ENCODE measurements around the gene ROR1.

Gene ROR1

DNA sequence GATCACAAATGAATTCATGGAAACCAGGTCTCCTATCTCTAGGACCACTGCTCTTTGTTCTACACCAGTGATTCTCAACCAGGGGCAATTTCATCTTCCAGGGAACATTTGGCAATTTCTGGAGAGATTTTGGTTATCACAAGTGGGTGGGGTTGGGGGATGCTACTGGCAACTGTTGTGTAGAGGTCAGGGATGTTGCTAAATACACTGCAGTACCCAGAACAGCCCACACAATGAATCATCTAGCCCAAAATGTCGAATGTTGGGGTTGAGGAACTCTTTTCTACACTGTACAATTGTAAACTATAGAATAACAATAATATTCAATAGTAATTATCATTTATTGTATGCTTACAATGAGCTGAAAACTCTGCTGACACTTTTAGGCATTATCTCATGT is 373.9 kb downstream of the ROR1 start:
- no peak for DNase-seq (ENCODE audit: low read depth)

DNA sequence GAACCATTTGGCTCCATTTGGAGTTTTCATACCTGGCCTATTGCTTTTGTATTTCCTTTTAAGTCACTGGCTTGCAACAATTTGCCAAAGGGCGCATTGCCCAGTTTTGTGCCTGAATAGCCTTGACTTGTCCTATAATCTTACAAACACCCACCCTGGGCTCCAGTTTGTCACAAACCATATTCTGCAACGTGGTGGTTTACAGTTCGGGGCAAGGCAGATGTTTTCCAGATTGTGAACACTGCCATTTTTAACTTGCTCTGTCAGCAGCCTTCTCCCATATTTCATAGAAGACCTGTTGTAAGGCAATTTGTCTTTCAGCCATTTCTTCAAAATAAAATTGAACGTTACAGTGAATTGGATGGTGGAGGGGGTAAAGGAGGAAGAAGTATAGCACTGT is 376.4 kb downstream of the ROR1 start:
- DNase-seq (ENCODE audit: low read depth) = no peak

DNA sequence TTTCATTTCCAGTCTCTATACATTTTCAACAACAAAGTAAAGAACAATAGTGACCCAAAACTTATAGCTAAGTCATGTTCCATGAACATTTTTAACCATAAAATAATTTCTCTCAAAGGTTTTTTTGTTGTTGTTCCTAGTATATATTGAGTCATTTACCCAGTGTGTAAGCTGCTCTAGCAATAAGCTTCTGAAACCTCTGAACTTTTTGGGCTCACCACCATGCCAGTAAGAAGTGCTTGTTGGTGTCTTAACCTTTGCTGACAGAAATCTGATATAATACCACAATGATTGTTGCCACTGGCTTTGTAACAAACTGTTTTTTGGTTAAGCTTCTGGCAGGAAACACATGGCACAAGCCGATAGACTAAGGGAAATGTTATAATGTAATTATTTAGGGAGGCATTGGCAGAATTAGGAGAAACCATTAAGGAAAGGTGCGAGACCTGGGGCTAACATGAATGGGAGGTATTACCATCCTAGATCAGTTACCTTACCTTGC is 377.0 kb downstream of the ROR1 start:
- no peak for DNase-seq (ENCODE audit: low read depth)

DNA sequence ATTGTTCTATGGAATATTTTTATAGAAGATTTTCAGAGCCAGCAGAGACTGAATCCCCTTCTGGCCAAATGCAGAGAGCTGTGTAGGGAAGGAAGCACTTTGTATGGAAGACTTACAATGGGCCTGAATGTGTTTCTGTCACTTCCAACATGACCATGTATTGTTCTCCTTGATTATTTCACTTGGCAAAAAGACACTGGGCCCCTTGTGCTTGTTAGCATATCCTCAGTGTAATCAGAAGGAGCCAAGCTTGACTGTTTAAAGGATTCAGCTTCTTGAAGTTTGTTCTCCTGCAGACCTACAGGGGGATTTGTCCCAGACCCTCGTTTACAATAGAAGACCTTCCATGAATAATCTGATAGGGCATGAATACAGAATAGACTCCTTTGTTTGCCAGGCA is 381.5 kb downstream of the ROR1 start:
- no peak for DNase-seq (ENCODE audit: low read depth)

DNA sequence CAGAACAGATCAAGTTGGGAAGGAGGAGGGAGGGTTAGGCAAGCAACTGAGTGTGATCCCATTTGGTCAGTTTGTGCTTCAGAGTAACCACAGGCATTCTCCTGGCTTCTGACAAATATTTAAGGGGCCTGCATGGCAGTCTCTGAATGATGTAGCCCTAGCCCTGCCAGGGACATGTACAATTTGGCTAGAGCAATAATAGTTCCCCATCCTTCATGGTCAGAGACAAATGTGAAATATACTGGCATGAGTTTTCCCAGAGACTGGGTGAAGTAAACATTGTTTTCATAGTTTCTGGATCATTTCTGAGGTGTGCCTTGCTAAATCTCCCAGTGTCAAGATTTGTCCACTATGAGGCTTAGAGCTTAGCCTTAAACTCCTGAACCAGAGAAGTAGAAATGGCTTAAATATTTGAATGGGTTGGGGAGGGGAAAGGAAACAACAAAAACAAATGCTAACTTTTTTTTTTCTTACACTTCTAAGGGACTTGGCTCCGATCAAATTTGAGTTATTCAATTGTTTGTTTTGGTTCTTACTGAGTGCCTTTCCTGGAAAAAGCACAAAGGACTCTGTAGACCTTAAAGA is 387.6 kb downstream of the ROR1 start:
- DNase-seq (ENCODE audit: low read depth) = no peak

DNA sequence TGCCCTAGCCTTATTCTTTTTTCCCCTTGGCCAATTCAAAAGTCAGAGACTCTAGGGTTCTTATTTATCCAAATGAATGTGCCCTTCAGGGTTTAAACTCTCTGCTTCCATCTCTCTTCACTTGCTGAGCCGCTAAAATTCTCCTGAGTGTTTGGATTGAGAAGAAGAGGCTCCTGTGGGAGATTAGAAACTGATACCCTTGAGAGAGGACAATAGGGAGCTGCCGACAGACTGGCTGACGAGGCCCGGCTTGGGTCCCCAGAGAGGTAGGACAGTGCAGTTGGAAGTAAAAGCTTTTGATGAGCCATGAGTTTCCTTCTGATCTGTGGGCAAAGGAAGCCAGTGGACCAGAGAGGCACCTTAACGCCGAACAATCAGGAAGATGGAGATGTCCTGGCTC is 388.3 kb downstream of the ROR1 start:
- no peak for DNase-seq (ENCODE audit: low read depth)

DNA sequence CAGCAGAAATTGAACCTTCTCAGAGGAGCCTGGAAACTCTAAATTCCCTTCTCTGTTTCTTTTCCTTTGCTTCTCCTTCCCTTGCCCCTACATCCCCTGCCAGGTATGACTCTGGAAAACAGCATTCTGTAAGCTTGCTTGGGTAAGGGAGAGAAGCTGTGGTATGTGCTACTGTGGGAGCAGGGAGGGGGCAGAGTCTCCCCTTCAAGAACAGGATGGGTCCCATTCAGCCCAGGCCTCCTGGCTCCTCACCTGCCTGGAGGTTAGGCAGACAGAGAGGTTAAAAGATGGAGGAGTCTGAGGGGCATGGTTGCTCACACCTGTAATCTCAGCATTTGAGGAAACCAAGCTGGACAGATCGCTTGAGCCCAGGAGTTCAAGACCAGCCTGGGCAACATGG is 389.0 kb downstream of the ROR1 start:
- DNase-seq (ENCODE audit: low read depth) = no peak

DNA sequence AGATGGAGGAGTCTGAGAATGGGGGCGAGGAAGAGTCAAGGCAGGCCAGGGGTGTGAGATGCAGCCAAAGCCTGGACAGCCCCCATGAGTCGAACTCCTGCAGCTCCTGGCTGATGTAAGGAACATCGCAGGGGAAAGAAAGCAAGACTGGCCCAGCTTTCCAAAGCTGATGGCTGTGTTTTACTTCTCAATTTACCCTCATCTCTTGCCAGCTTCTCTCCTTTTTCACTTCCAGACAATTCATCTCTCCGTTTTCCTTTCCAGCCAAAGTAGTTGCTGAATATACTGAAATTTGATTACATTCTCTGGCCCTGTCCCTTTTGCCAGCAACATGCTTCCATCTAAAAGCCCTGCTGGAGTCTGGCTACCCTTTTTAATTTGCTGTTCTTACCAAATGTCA is 389.6 kb downstream of the ROR1 start:
- no peak for DNase-seq (ENCODE audit: low read depth)

DNA sequence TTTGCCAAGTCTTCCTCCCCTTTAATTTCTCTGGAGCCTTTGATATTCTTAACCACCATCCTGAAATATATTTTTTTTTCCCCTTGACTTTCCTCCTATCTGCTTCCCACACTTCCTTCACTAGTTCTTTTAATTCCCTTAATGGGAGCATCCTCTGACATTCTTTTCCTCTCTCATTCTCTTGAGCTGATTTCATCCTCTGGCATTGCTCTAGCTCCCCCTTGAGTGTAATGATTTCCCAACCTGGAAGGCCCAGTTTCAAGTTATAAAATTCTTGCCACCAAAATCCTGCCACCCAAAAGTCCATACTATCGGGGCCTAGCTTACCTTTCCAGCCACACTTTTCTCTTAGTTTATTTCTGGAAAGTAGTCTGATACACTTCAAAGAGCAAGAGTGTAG is 390.2 kb downstream of the ROR1 start:
- no peak for DNase-seq (ENCODE audit: low read depth)

DNA sequence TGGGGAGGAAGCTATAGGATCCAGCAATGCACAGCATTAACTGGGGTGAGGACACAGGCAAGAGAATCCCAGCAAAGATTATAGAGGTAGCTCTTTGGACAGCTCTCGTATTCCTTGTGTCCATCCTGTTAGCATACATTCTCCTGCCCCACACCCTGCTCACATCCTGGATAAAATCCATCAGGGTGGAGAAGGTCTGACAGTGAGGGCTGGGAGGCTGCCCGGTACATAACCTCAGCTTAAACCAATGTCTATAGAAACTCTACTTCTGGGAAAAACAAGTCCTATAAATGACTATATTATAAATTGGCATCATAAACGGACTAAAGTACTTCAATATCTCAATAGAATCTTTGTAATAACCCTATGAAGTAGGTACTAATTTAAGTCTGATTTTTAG is 392.8 kb downstream of the ROR1 start:
- DNase-seq (ENCODE audit: low read depth) = no peak

DNA sequence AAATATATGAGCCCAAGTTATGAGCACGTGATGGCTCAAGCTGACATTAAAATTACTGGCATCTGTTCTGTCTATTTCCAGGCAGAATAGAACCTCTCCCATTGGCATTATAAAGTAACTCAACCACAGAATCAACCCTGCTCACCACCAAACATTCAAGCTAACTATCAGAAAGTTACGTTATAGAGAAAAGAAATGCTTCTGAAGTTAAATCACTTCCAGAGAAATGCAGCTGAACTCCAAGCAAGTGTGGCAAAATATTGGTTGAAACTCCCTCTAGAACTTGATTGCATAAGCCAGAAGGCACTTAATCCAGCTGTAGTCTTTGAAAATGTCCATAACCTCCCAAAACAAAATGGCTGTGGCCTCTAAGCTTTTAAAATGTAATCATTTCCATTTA is 393.4 kb downstream of the ROR1 start:
- no peak for DNase-seq (ENCODE audit: low read depth)

DNA sequence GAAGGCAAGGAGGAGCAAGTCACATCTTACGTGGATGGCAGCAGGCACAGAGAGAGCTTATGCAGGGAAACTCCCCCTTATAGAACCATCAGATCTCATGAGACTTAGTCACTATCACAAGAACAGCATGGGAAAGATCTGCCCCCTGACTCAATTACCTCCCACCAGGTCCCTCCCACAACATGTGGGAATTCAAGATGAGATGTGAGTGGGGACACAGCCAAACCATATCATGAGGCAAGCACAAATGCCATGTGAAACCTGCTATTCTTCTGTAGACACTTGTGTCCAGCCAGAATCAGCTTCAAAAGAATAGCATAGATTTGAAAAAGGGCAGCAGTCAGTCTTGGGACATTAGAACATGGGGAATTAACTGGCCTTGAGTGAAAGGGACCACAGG is 397.4 kb downstream of the ROR1 start:
- DNase-seq (ENCODE audit: low read depth) = no peak

DNA sequence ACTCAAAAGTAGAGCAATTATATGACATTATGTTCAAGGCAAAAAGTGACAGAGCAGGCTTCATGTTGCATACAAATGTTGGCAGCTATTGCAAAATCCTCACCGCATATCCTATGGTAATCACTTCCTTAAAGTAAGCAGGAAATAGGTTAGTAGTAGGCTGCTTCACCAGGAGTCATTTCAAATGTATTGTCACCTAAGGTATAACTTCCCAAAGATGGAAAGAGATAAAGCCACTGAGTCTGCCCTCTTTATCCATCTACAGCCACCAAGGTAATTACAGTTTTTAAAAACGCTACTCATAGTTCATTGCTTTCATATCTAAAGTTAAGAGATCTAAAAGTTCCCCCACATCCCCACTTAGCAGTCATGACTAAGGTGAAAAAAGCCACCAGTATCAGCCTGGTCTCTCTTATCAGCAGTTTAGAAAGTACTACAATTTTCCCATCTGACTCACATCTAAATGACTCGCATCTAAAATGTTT is 398.0 kb downstream of the ROR1 start:
- DNase-seq (ENCODE audit: low read depth) = no peak

DNA sequence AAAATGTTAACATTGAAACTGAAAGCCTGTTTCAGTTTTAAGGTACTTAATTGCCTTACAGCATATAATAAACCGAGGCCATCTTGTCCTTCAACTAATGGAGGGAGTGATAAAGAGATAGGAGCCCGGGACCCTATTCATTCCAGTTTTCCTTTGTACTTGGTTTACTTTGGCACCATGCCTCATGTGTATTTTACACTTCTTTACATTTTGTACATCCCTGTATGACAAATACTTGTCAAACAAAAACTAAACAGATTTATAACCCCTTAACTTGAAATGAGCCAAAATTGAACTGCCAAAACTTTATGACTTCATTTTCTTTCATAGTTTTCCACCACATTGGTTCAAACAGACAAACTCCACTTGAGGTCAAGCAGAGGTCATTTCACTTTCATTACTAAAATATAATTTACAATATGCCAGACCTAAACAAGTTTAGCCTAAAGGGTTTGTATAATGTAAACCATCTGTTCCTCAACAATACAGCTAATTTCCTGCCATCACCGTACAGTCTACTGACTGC is 398.7 kb downstream of the ROR1 start:
- DNase-seq (ENCODE audit: low read depth) = no peak

DNA sequence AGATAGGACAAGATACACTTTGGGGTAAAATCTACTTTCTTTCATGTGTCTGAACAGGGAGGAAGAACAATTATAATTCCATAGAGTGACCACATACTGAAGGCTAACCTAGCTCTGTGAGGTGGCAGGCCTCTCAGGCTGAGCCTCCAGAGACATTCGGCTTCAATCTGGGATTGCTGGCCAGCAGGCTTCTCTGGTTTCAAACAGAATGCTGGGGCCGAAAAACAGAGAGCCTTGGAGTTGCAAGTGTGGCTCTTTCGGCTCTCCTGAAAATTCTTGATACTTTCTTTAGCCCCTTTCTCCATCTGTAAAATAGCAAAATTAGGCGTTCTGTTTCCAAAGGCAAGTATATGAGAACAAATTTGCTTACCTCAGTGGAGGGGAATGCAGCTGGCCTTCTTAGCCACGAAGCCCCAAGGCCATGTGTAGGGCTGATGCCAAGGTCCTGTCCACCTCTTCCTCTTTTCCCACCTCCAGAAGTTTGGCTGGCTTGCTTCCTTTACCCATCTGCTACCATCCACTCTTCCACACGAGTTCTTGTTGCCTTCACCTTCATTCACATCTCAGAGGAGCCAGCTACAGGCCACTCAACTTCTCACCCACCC is 399.6 kb downstream of the ROR1 start:
- DNase-seq (ENCODE audit: low read depth) = no peak

DNA sequence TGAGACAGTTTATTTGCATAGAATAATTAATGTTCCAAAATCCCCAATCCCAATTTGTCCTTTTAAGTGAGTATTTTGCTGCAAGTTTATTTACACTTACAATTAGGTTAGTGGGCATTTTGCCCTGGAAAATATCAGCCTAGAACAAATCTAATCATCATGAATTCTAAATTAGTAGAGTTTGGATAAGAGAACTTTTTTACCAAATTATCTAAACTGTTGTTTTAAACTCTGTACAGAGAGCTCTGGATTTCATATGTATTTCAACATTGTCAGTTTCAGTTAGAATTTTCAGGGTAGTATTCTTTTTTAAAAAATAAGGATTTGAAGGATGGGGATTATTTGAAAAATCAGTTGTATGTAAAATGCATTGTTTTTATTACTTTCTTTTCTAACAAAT is 401.8 kb downstream of the ROR1 start:
- DNase-seq (ENCODE audit: low read depth) = no peak

DNA sequence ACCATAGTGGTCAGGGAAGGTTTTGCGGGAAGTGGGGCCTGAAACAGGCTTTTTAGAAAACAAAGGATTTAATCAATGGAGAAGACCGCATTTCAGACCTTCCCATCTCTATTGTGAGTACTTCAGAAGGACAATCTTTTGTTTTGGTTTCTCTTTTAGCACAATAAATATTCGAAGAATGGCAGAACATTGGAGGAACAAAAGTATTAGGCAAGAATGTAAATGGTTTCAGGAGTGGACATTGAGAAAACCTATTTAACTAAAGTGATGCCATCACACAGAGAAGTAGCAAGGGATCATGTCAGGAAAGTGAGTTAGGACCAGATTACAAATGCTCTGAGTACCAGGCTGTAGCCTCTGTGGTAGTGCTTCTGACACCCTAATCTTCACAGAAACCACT is 402.8 kb downstream of the ROR1 start:
- no peak for DNase-seq (ENCODE audit: low read depth)

DNA sequence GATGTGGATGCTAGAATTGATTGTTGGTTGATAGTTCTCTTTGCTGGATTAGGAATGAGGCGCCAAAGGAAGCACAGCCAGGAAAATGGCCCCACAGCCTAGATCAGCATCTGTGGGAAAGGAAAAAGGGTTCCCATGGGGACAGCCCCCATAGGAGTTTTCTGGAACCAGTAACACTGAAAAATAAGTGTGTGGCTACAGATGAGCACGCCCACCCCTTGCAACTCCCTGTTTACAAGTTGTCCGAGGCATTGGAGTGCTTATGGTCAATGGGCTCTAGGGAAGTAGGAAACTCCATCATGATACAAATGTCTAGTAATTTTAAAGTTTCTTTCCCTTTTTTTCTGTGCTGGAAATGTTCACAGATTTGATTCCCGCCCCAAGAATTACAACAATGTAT is 405.8 kb downstream of the ROR1 start:
- DNase-seq (ENCODE audit: low read depth) = no peak

DNA sequence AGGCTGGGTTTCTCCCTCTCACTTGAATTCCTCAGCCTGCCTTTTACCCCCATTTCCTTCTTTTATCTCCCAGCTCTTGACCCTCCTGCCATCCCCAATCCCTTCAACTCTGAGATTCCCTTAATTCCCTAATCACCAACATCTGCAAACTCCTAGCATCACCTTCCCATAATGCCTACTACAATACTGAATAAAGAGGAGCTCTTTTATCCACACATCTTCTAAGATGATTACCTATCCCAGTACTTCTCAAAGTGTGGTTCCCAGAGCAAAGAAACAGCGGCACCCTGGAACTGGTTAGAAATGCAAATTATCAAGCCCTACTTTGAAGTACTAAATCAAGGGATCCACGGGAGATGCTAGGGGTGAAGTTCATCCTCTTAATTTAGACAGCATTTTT is 408.4 kb downstream of the ROR1 start:
- no peak for DNase-seq (ENCODE audit: low read depth)

DNA sequence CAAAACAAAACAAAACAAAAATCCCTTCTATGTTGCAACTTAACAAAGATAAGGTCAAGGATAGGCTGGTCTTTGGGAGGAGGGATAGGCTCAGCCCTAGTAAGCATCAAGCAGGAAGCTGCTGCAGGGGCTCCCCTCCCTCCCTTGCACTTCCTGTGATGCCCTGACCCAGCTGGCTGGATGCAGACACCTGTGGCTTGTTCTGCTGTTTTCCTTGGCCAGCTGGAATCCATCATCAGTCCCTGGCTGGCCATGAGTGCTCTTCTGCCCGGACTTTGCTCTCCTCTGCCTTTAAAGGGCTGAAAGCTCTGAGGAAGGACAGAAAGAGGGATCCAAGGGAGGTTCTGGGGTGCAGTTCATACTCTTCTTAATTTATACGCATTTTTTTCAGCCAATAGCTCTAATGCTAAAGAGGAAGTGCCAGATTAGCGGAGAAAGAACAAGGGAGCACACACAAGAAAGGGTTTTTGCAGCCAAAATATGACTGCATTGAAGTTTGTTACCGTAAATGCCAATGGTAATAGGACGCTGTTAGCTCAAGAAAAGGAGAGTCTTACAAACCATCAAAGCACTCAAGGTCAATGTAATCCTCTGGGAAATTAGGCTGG is 409.7 kb downstream of the ROR1 start:
- DNase-seq (ENCODE audit: low read depth) = no peak

DNA sequence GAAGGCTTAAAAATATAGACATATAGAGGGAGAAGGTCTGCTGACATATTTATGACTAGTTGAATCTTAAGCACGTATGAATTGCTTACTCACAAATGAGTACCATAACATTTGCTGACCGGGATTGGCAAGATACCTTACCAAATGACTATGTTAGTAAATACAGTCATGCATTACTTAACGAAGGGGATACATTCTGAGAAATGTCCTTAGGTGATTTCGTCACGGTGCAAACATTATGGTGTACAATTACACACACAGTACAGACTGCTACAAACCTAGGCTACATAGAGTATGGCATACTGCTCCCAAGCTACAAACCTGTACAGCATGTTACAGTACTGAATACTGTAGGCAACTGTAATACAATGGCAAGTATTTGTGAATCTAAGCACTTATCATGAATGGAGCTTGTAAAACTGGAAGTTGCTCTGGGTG is 410.2 kb downstream of the ROR1 start:
- DNase-seq (ENCODE audit: low read depth) = no peak

DNA sequence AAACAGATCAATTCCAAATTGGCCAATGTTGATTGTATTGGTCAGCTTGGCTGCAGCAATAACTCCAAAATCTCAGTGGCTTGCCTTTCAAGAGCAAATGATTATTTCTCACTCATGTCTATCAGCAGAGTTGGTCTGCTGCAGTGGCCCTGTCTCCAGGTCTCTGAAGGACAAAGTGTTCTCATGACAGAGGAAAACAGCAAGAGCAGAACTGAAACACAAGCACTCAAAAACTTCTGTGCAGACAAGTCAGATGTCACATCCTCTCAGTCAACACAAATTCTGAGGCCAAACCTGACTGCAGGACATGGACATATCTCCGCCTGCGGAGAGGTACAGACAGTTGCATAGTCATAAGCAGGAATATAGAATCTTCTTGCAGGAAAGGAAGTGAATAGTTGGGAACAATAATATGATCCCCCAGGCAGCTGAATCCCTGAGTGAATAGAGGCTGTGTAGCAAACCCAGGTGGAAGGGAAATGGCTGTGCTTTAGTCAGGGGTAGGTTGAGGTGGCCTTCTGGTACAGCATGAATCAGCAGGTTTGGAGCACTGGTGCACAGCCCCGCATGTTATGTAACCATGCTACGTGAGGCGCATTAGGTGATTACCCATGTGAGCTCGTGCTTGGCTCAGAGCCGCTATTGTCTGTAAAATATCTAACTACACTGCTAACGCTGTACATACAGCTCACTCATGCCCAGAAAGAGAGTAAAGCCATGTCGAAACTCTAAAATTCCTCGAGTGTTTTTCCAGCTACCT is 412.5 kb downstream of the ROR1 start:
- DNase-seq (ENCODE audit: low read depth) = no peak

DNA sequence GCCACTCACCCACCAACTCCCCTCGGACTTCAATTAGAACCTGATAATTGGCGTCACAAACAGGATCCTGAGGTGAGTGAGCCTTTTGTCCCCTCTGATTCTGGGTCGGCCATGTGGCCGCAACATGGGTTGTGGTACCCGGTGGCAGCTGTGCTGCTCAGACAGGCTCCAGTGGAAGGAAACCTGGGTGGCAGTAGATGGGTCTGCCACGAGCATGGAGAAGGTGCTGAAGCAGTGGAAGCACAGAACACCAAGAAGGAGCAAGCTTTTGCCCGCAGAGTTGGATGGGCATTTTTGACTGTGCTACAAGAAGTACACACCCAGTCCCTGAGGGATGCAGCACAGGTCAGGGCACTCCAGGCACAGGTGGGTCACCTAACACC is 413.1 kb downstream of the ROR1 start:
- no peak for DNase-seq (ENCODE audit: low read depth)
